CMK (cell line): ENCODE measurements around the gene COL5A1.

Experiments used
- DNase-seq: peaks from one replicate; pipeline ENCODE4 v3.0.0-alpha.2; 2010; ENCODE audit warnings: low read depth

Gene COL5A1

DNA sequence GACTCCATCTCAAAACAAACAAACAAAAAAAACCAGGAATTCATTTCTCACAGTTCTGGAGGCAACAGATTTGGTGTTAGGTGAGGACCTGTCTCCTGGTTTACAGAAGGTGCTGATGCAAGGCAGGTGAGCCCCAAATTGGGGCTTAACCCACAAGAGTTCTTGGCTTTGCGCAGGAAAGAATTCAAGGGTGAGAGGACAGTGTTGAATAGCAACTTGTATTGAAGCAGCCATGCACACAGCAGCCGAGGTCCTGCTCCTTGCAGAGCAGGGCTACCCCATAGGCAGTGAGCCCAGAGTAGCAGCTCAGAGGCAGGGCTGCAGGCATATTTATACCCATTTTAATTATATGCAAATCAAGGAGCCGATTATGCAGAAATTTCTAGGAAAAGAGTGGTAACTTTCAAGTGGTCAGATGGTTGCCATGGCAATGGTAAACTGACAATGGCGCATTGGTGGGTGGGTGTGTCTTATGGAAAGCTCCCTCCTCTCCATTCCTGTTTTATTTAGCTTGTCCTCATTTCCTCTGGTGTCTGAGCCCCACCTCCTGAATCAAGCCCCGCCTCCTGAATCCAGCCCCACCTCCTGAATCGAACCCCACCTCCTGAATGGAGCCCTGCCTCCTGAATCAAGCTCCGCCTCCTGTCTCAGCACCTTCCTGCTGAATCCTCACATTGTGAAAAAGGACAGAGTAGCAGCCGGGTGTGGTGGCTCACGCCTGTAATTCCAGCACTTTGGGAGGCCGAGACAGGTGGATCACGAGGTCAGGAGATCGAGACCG lies 34.5 kb upstream of the COL5A1 start:
- DNase-seq: no peak

DNA sequence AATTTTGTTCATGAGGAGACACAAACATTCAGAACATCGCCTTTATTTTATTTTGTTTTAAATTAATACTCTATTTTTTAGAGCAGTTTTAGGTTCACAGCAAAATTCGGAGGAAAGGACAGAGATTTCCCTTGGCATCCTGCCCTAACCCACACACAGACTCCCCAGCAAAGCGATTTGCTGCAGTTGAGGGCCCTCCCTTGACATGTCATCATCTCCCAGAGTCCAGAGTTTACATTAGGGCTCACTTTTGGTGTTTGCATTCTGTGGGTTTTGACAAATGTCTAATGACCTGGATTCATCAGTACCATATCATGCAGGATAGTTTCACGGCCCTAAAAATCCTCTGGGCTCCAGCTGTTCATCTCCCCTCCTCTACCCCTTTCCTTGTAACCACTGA lies 33.6 kb upstream of the COL5A1 start:
- no peak for DNase-seq

DNA sequence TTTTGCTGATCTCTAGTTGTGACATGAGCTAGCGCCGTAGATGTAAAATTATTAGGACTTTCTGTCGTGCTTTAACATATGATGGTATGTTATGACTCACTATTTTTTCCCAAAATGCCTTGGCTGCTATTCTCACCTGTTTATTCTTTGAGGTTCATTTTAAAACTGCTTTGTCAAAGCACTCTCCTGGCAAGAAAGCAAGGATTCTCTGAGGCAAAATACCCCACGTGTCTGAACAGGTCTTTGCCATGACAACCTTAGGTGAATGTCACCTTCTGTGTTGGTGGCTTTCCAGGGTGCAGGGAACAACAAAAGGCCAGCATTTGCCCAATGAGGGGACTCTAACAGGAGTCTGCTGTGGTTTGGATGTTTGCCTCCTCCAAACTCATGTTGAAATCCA lies 30.6 kb upstream of the COL5A1 start:
- DNase-seq: no peak

DNA sequence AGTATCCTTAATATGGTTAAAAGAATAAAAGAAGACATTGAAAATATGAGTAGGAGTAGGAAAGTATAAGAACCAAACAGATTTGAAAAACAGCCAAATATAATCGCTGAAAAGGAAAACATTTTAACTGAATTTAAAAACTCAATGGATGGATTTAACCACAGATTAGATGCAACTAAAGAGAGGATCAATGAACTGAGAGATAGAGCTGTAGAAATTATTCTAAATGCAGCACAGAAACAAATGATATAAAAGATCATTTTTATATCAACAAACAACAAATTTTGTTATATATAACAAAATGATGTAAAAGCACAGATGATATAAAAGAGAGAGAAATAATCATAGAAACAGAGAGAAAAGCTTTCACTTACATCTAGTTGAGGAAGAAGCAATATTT lies 29.3 kb upstream of the COL5A1 start:
- DNase-seq: no peak

DNA sequence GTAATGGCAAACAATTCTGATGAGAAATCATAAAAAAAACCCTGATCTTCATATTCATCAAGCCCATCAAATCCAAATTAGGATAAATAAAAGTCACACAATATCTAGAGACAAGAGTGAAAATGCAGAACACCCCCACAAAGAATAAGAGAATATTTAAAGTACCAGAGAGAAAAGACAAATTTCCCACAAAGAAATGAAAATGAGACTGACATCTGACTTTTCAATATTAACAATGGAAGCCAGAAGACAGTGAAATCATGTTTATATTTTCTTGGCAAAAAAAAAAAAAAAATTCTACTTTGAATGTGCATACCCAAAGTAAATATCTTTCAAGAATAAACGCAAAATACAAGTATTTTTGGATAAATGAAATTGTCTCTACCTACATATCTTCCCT lies 28.9 kb upstream of the COL5A1 start:
- DNase-seq: no peak

DNA sequence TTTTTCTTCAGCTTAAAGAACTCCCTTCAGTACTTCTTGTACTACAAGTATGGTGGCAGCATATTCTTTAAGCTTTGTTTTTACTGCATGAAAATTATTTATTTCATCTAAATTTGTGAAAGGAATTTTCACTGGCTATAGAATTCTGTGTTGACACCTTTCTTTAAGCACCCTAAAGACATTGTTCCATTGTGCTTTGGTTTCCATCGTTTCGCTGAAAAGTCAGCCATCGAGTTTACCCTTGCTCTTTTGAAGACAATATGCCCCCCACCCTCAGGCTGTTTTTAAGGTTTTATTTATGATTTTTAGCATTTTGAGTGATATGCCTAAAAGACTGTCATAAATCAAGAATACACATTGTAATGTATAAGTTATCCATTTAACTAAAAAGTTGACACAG lies 27.3 kb upstream of the COL5A1 start:
- no peak for DNase-seq

DNA sequence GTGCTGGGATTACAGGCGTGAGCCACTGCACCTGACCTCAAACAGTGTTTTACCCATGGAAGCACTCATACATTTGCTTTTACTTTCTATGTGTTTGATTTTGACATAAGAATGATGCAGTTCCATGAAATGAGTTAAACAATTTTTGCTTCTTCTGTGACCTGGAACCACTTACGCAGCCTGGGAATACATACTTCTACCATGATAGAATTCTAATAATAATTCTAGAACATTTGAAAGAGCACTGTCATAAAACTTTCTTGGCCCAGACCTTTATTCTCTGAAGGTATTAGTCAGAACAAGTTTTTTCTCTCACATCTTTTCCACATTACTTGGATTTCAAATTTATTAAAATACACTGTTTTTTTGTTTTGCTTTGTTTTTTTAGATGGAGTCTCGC lies 25.3 kb upstream of the COL5A1 start:
- DNase-seq: no peak

DNA sequence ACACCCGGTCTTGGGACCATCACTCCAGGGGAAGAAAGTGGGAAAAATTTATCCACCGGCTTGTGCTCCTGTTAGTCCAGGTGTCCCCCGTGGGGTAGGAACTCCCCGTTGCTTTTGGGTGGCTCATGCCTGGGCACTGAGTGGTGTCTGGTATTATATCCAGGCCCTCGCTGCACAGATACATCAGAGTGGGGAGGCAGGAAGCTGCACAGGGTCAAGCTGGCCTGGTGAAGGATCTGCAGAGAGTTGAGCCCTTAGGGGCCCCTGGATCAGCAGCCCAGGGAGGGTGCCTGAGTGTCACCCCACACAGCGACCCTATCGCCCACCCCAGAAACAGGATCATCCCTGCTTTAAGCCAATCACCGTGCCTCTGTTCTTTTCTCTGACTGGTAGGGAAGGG lies 24.4 kb upstream of the COL5A1 start:
- no peak for DNase-seq

DNA sequence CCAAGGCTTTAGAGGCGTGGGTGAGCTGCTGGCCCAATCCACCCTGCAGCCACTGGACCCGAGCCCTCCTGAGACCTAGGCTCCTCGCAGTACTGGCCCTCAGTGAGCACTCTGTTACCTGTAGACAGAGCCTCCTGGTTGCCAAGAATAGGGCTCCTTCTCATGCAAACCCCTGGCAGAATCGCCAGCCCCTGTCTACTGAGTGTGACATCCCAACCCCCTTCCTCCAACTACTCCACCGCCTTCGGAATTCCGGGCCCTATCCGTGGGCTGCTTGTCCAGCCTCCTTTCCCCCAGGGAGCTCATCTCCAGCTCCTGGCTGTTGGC lies 23.8 kb upstream of the COL5A1 start:
- DNase-seq: no peak

DNA sequence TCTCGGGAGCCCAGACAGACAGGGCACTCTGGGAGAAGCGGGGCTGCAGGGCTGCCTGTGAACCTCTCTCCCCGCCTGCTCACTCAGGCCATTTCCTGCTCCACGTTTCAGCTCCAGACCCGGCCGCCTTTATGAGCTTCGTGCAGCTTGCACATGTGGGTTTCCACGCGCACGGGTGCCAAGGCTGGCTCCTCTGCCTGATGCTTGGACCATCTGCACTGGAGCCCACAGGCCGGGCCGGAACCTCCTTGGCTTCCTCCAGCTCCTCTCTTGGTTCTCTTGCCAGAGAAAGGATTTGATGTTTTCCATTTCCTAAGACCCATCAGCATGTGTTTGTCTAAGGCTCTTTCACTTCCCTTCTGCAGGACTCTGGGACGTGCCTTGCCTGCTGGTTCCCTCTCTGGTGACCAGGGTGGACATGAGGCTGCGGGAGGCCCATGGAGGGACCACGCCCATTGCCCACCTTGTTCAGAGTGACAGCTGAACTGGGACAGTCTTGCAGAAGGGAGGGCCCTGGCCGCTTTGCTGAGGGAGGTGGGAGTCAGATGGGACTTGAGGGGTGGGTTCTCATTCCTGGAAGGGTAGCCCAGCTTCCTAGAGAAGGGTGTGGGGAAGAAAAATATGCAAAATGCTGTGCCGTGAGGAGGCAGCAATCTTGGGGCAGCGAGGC lies 23.3 kb upstream of the COL5A1 start:
- no peak for DNase-seq

DNA sequence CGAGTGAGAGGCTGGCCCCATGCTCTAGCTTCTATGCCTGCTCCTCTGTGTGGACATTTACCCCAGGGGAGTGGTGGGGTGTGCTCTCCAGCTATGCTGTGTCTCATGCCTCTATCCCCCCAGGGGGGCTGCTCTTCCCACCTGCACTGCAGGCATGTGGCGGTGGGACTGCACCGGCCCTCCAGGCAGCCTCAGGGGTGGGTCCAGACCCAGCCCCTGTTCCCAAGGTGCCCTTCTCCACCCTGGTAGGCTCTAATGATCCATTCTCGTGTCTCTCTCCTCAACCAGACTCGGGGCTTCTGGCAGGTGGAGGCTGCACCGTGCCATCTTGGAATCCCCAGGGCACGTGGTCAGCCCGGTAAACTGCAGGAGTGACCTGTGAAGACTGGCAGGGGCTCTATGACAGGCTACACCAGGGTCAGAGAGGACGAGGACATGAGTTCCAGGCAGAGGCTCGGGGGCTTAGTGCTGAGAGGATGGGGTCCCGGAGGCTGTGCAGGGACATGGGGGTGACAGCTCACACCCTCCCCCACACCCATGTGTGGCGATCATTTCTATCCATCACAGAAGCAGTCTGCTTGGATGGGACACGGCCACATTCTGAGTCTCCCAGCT lies 22.7 kb upstream of the COL5A1 start:
- DNase-seq: no peak

DNA sequence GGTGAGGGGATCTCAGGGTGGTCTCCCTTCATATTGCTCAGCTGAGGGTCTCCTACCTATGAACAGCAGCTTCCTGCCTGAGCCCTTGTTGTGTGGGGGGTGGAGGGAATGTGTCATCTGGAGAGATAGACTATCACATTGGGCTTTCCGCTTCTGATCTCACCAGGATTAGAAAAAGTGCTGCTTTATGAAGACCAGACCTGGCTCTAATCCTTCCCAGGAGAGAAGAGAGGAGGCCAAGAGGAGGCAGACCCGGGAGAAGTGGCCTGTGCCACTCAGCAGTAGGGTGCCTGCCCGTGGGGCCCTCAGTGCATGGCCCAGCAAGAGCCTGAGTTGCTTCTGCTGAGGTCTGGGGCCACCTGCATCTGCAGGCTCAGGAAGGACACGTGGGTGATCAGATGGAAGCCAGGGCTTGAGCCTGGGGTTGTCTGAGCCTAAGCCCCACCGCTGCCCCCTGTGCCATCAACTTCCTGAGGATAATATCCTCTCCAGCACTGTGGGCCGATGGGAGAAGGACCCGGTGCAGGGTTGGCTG lies 22.1 kb upstream of the COL5A1 start:
- DNase-seq: no peak

DNA sequence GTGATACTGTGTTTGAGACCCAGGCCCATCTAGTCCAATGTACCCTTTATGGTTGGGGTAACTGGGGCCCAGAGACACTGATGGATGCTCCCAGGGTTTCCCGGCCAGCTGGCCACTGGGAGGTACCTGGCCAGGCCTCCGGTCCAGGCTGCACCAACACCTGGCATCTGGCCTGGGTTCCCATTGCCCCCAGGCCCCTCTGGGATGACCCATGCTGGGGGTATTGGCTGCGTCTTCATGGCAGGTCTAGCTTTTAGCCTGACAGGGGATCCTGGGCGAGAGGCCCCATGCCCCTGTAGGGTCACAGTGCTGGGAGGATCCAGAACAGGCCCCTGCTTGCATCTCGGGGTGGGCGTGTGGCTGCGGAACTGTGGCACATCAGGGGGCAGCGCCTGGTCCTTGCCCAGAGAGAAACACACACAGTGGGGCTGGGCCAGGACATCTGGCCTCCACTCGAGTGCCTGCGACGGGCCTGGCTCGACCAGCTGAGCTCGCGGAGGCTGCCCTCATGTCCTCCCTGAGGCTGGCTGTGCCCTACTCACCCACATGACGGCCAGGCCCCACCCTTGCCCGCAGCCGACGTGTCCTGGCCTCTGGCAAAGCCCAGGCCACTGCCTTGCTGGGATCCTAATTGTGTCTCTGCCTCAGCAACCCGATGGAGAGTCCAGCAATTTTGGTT lies 21.5 kb upstream of the COL5A1 start:
- DNase-seq: no peak

DNA sequence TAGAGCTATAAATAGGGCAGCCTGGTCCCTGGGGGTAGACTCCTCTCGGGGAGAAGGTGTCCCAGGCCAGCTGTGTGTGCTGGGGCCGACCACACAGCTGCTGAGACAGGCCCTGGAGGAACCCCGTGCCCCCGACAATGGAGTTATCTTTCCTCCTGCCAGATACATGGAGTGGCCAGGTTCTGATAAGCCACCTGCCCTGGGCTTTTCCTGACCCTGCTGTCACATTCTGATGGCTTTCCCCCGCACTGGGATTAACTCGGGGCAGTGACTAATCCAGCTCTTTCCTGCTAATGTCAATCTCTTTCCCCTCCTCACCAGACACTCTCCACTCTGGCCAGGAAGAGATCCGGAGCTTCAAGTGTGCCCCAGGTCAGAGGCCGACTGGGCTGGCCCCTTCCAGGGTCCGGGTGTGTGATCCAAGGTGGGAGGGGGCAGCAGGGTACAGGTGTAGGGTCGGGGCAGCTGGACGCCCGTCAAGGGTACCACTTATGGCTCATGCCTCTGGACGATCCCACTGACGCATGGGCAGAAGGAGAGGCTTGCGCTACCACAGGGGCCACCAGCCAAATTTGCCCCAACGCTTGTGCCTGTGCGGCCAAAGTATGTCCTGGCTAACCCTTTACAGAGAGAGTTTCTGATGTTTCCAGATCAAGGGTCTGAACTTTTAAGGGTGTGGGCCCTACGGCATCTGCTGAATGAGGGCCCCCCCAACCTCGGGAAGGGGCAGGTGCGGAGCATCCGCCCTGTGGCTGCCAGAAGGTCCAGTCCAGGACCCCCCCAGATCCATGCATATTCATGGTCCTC lies 20.6 kb upstream of the COL5A1 start:
- DNase-seq: no peak

DNA sequence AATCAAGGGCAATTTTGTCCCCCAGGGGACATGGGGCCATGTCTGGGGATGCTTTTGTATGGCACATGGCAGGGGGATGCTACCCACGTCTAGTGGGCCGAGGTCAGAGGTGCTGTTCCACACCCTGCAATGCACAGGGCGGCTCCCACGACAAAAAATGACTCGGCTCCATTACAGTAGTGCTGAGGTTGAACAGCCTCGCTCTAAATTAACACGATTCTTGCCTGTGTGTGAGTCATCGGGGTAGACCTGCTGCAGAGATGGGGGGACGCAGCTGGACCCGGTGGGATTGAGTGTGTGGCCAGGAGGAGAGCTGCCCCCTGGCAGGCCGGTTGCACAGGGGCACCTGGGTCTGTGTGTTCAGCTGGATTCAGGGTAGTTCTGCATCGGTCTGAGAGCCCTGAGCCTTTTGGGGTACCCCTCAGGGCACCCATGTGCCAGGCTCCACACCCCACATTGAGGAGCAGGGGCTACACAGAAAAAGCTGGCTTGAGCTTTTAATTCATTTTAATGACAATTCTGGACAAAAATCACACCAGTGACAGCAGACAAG lies 20.0 kb upstream of the COL5A1 start:
- DNase-seq: no peak

DNA sequence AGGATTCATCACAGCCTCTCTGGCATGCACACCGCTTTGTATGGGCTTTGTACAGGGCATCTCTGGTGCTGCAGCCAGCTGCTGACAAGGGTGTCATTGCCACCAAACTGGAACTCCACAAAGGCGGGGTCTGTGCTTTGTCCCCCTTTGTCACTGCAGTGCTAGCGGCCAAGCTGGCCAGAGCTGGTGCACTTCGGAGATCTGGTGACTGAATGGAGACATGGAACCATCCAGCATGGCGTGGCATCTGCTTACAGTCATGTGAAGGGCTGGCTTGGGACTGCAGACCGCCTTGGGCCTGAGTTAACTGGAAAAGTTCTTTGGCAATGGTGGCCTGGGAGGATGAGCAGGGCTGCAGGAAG lies 18.7 kb upstream of the COL5A1 start:
- DNase-seq: no peak

DNA sequence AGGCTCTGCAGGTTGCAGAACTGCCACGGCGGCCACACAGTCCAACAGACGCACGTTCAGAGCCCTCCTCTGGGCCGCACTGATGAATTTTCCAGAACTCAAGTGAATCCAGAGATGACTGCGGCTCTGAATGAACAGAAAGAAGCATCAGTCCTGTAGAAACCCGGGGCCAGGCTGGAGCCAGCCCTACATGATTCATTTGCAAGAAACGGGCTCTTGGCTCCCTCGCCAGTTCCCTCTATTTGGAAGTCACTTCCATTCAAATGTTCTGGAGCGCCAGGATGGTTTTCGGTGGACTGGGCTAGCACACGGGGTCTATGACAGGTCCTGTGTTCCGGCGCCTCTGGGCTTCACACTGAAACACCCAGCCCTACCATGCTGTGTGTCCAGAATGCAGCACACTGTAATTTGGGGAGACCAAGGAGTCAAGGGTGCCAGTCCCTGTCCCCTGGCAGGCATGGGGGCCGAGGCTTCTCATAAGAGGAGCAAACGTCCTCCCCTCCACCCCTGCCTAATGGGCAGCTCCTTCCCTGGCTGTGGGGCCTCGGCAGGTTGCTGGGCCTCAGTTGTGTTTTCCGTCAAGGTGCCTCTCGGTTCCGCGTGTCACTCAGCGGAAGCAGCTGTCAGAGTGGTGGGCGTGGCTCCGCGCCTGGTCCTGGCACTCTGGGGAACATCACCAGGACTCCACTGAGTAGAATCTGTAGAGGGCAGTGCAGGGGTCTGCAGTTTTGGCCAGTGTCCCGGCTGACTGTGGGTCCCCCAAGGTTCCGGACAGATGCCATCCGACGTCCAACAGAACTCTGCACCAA lies 18.1 kb upstream of the COL5A1 start:
- no peak for DNase-seq

DNA sequence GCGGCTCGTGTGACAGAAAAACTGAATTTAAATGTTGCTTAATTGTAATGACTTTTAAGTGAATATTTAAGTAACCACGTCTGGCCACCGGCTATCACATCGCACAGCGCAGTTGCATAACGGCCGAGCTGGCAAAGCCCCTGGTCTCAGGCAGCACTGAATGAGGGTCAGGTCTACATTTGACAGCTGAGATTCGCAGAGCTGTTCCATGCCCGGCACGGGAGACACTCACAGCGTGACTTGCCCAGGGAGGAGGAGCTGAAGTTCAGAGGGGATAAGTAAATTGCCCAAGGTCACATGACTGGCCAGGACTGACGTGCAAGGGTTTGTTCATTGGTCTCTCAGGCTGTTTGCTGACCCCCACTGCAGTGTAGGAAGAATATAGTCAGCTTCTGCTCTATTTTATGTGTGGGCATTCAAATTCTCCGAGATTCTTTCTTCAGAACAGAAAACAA lies 17.4 kb upstream of the COL5A1 start:
- no peak for DNase-seq

DNA sequence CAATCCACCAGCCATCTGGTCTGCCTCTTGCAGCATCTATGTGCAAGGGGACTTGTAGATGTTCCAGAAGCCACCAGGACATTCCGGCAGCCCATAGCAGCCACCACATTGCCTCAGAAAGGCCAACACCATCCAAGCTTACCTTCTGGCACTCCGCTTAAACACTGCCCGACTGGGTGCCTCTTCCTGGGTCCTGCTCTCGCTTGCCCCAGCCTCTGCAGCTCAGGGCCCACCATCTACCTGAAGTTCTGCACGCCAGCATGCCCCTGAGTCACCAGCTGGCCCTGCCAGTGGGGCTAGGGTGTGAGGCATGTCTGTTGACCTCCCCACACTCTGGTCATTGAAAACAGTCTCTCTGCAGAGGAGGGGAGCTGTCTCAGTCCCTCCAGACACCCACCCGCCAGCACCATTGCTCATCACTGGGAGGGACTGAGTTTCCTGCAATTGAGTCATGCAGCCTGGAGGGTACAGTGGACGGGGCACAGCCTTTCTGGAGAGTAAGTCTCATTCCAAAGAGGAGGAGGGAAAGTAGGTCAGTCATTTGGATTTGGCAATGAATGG lies 16.9 kb upstream of the COL5A1 start:
- DNase-seq: no peak

DNA sequence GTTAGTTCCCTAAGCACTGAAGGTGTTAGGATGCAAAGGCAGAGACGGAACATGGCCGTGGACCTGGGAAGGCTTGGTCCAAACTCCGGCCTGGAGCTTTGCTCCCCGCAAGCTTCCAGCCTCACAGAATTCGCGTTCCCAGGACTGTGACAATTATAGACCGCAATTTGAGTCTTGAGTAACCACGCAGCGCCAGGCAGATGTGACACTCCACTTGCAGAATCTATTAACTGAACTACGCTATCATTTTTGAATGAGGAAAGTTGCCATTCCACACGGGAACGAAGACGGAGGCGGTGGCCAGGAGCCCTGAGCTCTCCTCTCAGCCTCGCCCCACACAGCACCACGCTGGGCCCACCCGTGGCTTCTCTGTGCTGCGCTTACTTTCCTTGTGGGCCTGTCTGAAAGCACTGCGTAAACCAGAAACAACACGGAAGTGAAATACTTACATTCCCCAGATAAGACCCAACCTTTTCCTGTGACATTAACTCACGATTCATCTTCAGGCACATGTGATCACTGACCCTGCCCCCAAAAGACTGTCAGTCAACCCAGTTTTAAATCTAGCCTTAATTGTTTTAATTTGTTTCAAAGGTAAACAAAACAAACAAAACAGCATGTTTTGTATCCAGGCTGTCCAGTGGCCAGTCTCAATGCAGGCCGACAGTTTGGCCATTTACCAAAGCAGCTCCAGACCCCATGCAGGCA lies 16.1 kb upstream of the COL5A1 start:
- peak; percentile 4 for DNase-seq
